OCI-LY7 (cell line): ENCODE data around the gene TLE6.

Source experiments
- EZH2phosphoT487 ChIP-seq: fragments of 200-600 bp; sonication (generic); IDR thresholded peaks from 2 replicates; pipeline ENCODE4 v1.6.1; 2018; ENCODE audit warnings: low read depth, borderline replicate concordance, mild to moderate bottlenecking, mixed run types, antibody characterized with exemption, low read length, moderate library complexity, mixed read lengths
- TF ChIP-seq, protein P1 (sequence below): fragments of 200-600 bp; sonication (generic); conservative IDR thresholded peaks from 2 replicates; pipeline ENCODE4 v1.5.1; 2014; ENCODE audit warnings: mild to moderate bottlenecking, antibody characterized with exemption, low read length, moderate library complexity, mixed read lengths

DNA sequence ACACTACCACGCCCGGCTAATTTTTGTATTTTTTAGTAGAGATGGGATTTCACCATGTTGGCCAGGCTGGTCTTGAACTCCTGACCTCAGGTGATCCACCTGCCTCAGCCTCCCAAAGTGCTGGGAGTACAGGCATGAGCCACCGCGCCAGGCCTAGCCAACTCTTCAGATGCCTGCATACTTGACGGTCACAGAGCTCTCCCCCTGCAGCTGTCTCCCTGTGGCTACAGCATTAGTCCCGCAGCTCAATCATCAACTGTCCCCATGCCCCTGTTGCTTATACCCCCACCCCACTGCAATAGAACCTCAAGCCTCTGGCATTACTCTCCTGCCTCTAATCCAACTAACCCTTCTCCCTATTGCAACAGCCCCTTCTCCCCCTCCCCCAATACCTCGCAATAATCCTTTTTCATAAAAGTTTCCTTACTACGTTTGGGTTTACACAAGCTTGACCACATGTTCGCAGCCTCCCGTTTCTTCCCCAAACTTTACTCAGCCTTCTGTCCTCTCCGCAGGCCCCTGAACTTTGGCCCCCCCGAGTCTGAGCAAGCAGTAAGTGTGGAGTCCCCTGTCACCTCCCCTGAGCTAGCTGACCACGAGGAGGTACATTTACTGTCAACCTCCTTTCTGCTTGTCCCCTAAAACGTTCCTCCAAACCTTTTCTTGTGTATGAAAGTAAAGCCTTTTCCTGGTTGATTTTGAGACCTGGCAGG, 34.3 kb upstream of the TLE6 start:
- TF ChIP-seq, protein P1, sequence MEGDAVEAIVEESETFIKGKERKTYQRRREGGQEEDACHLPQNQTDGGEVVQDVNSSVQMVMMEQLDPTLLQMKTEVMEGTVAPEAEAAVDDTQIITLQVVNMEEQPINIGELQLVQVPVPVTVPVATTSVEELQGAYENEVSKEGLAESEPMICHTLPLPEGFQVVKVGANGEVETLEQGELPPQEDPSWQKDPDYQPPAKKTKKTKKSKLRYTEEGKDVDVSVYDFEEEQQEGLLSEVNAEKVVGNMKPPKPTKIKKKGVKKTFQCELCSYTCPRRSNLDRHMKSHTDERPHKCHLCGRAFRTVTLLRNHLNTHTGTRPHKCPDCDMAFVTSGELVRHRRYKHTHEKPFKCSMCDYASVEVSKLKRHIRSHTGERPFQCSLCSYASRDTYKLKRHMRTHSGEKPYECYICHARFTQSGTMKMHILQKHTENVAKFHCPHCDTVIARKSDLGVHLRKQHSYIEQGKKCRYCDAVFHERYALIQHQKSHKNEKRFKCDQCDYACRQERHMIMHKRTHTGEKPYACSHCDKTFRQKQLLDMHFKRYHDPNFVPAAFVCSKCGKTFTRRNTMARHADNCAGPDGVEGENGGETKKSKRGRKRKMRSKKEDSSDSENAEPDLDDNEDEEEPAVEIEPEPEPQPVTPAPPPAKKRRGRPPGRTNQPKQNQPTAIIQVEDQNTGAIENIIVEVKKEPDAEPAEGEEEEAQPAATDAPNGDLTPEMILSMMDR = no peak
- TF ChIP-seq EZH2phosphoT487 = no peak
